Natural killer cell (primary cell): ENCODE measurements around the gene CEP41. TPM values are rescaled to one million over a fixed set of nuclear protein-coding genes. Genes with fewer than 3 reads are reported as not detected.

Experiments used
- ATAC-seq, 3 donors: fragments of 150-1000 bp in 2 of 3; fragments of 200-7000 bp in 1 of 3; cut with Tn5 transposase; 1 replicate in 1 of 3; 2 replicates in 2 of 3; pipeline ENCODE4 v1.10.0; 2021; ENCODE audit warnings: mild to moderate bottlenecking in 2 of 3, moderate library complexity in 2 of 3
- DNase-seq, 2 donors: peaks; one replicate each; pipeline versions ENCODE4 v3.0.0 to v3.0.0-alpha.2; 2013 to 2021; ENCODE audit warnings: mixed read lengths in 1 of 2
- H3K27ac ChIP-seq: one replicate; pipeline ENCODE4 v1.5.1; 2013; ENCODE audit warnings: mild to moderate bottlenecking, low read length
- H3K27me3 ChIP-seq: one replicate; pipeline ENCODE4 v1.6.1; 2013; ENCODE audit warnings: low read length; ENCODE audit not compliant: control insufficient read depth, insufficient read depth
- H3K36me3 ChIP-seq: one replicate; pipeline ENCODE4 v1.6.1; 2013; ENCODE audit warnings: low read length; ENCODE audit not compliant: control insufficient read depth, insufficient read depth
- H3K4me1 ChIP-seq: one replicate; pipeline ENCODE4 v1.6.1; 2013; ENCODE audit warnings: low read length; ENCODE audit not compliant: control insufficient read depth, insufficient read depth
- H3K4me3 ChIP-seq: one replicate; pipeline ENCODE4 v1.5.1; 2013; ENCODE audit warnings: low read length
- H3K9me3 ChIP-seq: one replicate; pipeline ENCODE4 v1.6.1; 2013; ENCODE audit warnings: low read length; ENCODE audit not compliant: control insufficient read depth, insufficient read depth
- H3K27ac Mint-ChIP-seq, 2 donors: one replicate each; pipeline ENCODE4 v1.8.0; 2022; ENCODE audit warnings: mild to moderate bottlenecking in 2 of 2, mixed read lengths in 2 of 2, moderate library complexity in 1 of 2
- H3K27me3 Mint-ChIP-seq, 2 donors: one replicate each; pipeline ENCODE4 v1.8.0; 2022; ENCODE audit warnings: low read depth in 2 of 2, mixed read lengths in 2 of 2
- H3K36me3 Mint-ChIP-seq: one replicate; pipeline ENCODE4 v1.8.0; 2022; ENCODE audit warnings: mixed read lengths
- H3K4me1 Mint-ChIP-seq, 2 donors: one replicate each; pipeline ENCODE4 v1.8.0; 2022; ENCODE audit warnings: mixed read lengths in 2 of 2
- H3K4me3 Mint-ChIP-seq: one replicate; pipeline ENCODE4 v1.8.0; 2022; ENCODE audit warnings: mild to moderate bottlenecking, moderate library complexity, mixed read lengths
- H3K9me3 Mint-ChIP-seq, 2 donors: one replicate each; pipeline ENCODE4 v1.8.0; 2022; ENCODE audit warnings: mixed read lengths in 2 of 2
- WGBS: methylation state at CpG from one replicate; pipeline ENCODE4 v1.1.7; 2013; ENCODE audit warnings: missing lambda C conversion rate; ENCODE audit not compliant: insufficient coverage; 5-methylcytosine and 5-hydroxymethylcytosine counted together
- intact Hi-C: fragments of 100-400 bp; cut with micrococcal nuclease; formaldehyde crosslinking; loops from one replicate; pipeline ENCODE4 v1.14.2; 2022
- total RNA-seq, 4 donors: library from RNA; stranded (reverse); fragments of 120-200 nt in 1 of 4; gene quantifications; one replicate each; pipeline versions ENCODE4 v1.2.3 to v1.2.4, GENCODE V29; 2013 to 2022
- TF ChIP-seq, protein P1 (sequence below): fragments of 200-600 bp; IDR thresholded peaks from one replicate; pipeline ENCODE4 v1.8.0; 2022; ENCODE audit warnings: antibody characterized with exemption

The CEP41 gene
- total RNA-seq, 3 donors from 2014 or later (not counting 1 experiment from before 2014, with no cell fraction given), result 8.7 to 14.2 (median 11.2) TPM

- Mint-ChIP-seq H3K36me3 (no peaks in the 10 kb centered on the region), H3K27me3 (no peaks in the 10 kb centered on the region), H3K9me3 (no peaks in the 10 kb centered on the region), H3K4me1 (no peaks in the 10 kb centered on the region), H3K4me3 (no peak overlapping the region), H3K27ac (no peak overlapping the region)
- no peak for ATAC-seq
- Histone ChIP-seq H3K27me3 (no peaks in the 10 kb centered on the region), H3K4me1 (no peaks in the 10 kb centered on the region), H3K9me3 (no peaks in the 10 kb centered on the region), H3K4me3 (no peak overlapping the region), H3K27ac (no peak overlapping the region), H3K36me3 (no peaks in the 10 kb centered on the region)
- TF ChIP-seq, protein P1, sequence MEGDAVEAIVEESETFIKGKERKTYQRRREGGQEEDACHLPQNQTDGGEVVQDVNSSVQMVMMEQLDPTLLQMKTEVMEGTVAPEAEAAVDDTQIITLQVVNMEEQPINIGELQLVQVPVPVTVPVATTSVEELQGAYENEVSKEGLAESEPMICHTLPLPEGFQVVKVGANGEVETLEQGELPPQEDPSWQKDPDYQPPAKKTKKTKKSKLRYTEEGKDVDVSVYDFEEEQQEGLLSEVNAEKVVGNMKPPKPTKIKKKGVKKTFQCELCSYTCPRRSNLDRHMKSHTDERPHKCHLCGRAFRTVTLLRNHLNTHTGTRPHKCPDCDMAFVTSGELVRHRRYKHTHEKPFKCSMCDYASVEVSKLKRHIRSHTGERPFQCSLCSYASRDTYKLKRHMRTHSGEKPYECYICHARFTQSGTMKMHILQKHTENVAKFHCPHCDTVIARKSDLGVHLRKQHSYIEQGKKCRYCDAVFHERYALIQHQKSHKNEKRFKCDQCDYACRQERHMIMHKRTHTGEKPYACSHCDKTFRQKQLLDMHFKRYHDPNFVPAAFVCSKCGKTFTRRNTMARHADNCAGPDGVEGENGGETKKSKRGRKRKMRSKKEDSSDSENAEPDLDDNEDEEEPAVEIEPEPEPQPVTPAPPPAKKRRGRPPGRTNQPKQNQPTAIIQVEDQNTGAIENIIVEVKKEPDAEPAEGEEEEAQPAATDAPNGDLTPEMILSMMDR, result no peak
- 95% methylated on average over 3 of the region's 3 CpGs for WGBS
- DNase-seq, result no peak
- intact Hi-C loops, result no loop called here
Observed at GRCh38 chr7:130386876-130387275, 53.9 kb downstream of the CEP41 start.

DNA sequence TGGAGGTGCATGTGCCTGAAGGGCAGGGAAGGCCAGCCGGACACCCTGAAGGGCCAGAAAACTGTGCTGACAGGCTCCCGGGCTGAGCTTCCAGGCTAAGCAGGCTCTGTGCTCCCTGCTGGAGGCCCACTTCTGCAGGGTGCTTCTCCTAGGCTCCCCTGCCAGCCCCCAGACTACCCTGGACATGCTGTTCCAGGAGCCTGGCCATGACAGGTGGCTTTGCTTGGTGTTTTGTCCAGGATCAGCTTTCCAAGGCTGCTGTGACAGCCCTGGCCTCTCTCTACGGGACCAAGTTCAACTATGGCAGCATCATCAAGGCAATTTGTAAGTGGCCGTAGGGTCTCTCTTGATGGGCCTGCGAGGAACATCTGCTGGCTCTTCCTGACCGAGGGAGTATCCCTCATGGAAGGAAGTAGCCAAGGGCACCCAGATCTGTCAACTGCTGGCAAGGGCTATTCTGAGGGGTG is 55.2 kb downstream of the CEP41 start:
- no peaks in the 10 kb centered on the region for H3K4me1 Mint-ChIP-seq
- DNase-seq (no peak), ATAC-seq (no peak)
- no peaks in the 10 kb centered on the region for H3K36me3 Mint-ChIP-seq
- Histone ChIP-seq H3K4me1 (no peaks in the 10 kb centered on the region), H3K36me3 (no peaks in the 10 kb centered on the region), H3K27ac (no peak overlapping the region), H3K9me3 (no peaks in the 10 kb centered on the region), H3K4me3 (no peak overlapping the region), H3K27me3 (no peaks in the 10 kb centered on the region)
- intact Hi-C loops, result no loop called here
- H3K27ac Mint-ChIP-seq, result no peak overlapping the region
- no peaks in the 10 kb centered on the region for H3K27me3 Mint-ChIP-seq
- H3K9me3 Mint-ChIP-seq, result no peaks in the 10 kb centered on the region
- 96% methylated on average over 6 of the region's 6 CpGs for WGBS
- no peak overlapping the region for H3K4me3 Mint-ChIP-seq
- TF ChIP-seq, protein P1, result no peak

DNA sequence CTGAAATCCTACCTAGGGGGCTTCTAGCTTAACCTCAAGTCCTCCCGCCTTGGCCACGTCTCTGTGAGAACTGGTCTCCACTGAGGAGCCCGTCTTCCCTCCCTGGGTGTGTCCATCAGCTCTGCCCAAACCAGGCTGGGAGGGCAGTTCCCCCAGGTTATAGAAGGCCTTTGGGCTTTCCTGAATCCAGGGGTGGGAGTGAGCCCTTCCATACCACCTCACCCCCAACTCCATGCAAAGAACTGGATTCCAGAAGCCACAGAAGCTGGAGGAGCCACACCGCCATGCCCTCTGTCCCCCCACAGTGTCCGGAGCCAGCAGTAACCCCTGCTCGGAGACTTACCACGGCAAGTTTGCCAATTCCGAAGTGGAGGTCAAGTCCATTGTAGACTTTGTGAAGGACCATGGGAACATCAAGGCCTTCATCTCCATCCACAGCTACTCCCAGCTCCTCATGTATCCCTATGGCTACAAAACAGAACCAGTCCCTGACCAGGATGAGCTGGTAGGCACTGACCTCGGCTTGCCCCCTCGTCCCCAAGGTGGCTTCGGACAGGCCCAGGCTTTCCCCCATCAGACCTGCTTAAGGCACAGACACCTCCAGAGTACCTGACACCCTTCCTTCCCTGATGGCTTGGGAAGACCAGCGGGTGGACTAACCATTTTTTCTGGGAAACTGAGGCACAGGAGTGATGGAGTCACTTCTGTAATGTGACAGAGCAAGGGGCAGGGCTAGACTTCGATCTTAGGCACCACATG is 55.8 kb downstream of the CEP41 start:
- H3K36me3 ChIP-seq, result no peaks in the 10 kb centered on the region
- WGBS, result 90% methylated on average over 13 of the region's 13 CpGs
- no peaks in the 10 kb centered on the region for H3K4me1 ChIP-seq
- Mint-ChIP-seq H3K4me3 (no peak overlapping the region), H3K27ac (no peak overlapping the region), H3K9me3 (no peaks in the 10 kb centered on the region), H3K27me3 (no peaks in the 10 kb centered on the region), H3K36me3 (no peaks in the 10 kb centered on the region), H3K4me1 (no peaks in the 10 kb centered on the region)
- H3K27me3 ChIP-seq, result no peaks in the 10 kb centered on the region
- TF ChIP-seq, protein P1, result no peak
- intact Hi-C loops, result no loop called here
- H3K27ac ChIP-seq, result no peak overlapping the region
- H3K9me3 ChIP-seq, result no peaks in the 10 kb centered on the region
- H3K4me3 ChIP-seq, result no peak overlapping the region
- ATAC-seq, result no peak
- no peak for DNase-seq

DNA sequence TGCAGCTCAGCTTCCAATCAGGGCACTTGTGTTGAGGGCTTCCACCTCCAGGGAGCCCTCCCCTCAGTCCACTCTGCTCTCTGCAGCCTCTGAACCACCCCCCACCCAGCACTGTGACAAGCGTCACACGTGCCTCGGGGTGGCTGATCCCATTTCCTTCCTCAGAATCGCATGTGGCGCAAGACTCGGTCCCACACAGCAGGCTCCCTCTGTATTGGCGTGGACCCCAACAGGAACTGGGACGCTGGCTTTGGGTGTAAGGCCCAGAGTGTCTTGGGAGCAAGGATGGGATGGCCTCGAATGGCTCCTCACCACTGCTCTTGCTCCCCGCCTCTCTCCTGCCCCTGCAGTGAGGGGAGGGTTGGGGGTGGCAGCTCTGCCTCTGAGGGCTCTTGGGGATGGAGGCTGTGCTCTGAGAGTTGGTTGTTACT is 56.4 kb downstream of the CEP41 start:
- ATAC-seq (no peak), DNase-seq (no peak)
- intact Hi-C loops, result no loop called here

More for the DNA sequence above, 56.4 kb downstream of the CEP41 start:
- H3K4me3 ChIP-seq, result no peak overlapping the region
- H3K4me3 Mint-ChIP-seq, result no peak overlapping the region
- no peaks in the 10 kb centered on the region for H3K36me3 ChIP-seq
- H3K9me3 ChIP-seq, result no peaks in the 10 kb centered on the region
- H3K27ac ChIP-seq, result no peak overlapping the region
- H3K9me3 Mint-ChIP-seq, result no peaks in the 10 kb centered on the region
- TF ChIP-seq, protein P1, result no peak
- WGBS, result 50% methylated on average over 10 of the region's 10 CpGs
- no peaks in the 10 kb centered on the region for H3K27me3 ChIP-seq
- H3K27me3 Mint-ChIP-seq, result no peaks in the 10 kb centered on the region
- H3K4me1 Mint-ChIP-seq, result no peaks in the 10 kb centered on the region
- no peaks in the 10 kb centered on the region for H3K4me1 ChIP-seq
- no peaks in the 10 kb centered on the region for H3K36me3 Mint-ChIP-seq
- H3K27ac Mint-ChIP-seq, result no peak overlapping the region
